Gastroesophageal sphincter (tissue), 4 donors: ENCODE data around the gene PNMA6E. TPM values are rescaled to one million over a fixed set of nuclear protein-coding genes. Genes with fewer than 3 reads are reported as not detected.

Source experiments
- ATAC-seq: fragments of 150-250 bp; one replicate; pipeline ENCODE4 v1.9.1; 2016; ENCODE audit warnings: mild to moderate bottlenecking, moderate library complexity
- H3K27ac ChIP-seq, 4 donors: fragments of 200-600 bp; sonication (generic) in 3 of 4; 1 replicate in 3 of 4; 2 replicates in 1 of 4; pipeline ENCODE4 v1.5.1; 2016 to 2019
- H3K27me3 ChIP-seq: fragments of 200-600 bp; sonication (generic); one replicate; pipeline ENCODE4 v1.5.1; 2019
- H3K36me3 ChIP-seq, 2 donors: fragments of 200-600 bp; sonication (generic); one replicate each; pipeline ENCODE4 v1.5.1; 2019; ENCODE audit warnings: control low read depth in 1 of 2
- H3K4me1 ChIP-seq, 3 donors: fragments of 200-600 bp; sonication (generic); 1 replicate in 2 of 3; 2 replicates in 1 of 3; pipeline ENCODE4 v1.5.1; 2016 to 2019; ENCODE audit warnings: control low read depth in 2 of 3
- H3K4me3 ChIP-seq, 2 donors: fragments of 200-600 bp; sonication (generic); one replicate each; pipeline ENCODE4 v1.5.1; 2019; ENCODE audit warnings: mild to moderate bottlenecking in 1 of 2, moderate library complexity in 1 of 2
- H3K9me3 ChIP-seq, 3 donors: fragments of 200-600 bp; sonication (generic); one replicate each; pipeline ENCODE4 v1.5.1; 2017 to 2019; ENCODE audit warnings: control low read depth in 2 of 3
- EP300 ChIP-seq: sonication (generic); formaldehyde crosslinking; IDR thresholded peaks from one replicate; pipeline ENCODE4 v1.6.1; 2017; ENCODE audit warnings: antibody characterized with exemption, mild to moderate bottlenecking
- POLR2A ChIP-seq, 2 donors: fragments of 450-650 bp; IDR thresholded peaks; one replicate each; pipeline ENCODE4 v1.6.1; 2017; ENCODE audit warnings: antibody characterized with exemption in 2 of 2, mild to moderate bottlenecking in 2 of 2, moderate library complexity in 1 of 2
- POLR2AphosphoS5 ChIP-seq: sonication (generic); formaldehyde crosslinking; IDR thresholded peaks from one replicate; pipeline ENCODE4 v1.6.1; 2017; ENCODE audit warnings: antibody characterized with exemption
- WGBS, 2 donors: methylation state at CpG; one replicate each; pipeline ENCODE4 v1.1.5; 2018; ENCODE audit warnings: low coverage in 1 of 2; 5-methylcytosine and 5-hydroxymethylcytosine counted together
- total RNA-seq, 4 donors: library from RNA; depleted of rRNA; stranded (reverse); fragments of >200 nt; gene quantifications; one replicate each; pipeline ENCODE4 v1.1.0, GENCODE V29; 2016
- TF ChIP-seq, protein P1 (sequence below), 4 experiments: fragments of 200-600 bp in 2 of 4; fragments of 450-650 bp in 2 of 4; sonication (generic) in 1 of 4; IDR thresholded peaks; one replicate each; pipeline ENCODE4 v1.5.1; 2017 to 2019; ENCODE audit warnings: antibody characterized with exemption in 4 of 4, mild to moderate bottlenecking in 2 of 4, moderate library complexity in 2 of 4

PNMA6E gene
- total RNA-seq, 4 donors from 2014 or later = not detected

DNA sequence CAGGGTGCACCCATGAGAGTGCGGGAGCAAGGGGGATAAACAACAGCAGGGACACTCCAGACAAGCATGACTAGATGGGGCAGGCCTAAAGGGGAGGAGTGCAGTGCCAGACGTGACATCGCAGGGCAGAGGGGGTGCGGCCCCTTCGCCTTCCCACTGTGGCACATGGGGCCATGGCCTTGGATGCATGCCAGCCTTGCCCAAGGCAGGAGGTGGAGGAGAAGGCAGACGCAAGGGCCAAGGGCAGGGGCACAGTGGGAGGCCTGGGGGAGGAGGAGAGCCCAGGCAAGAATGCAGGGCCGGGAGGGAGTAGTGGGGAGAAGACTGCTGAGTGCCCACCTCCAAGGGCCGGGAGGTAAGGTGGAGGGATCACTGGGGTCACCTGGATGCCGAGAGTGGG, 21.6 kb downstream of the PNMA6E start:
- H3K27ac ChIP-seq = no peak overlapping the region
- H3K4me3 ChIP-seq = no peak overlapping the region
- no peaks in the 10 kb centered on the region for H3K27me3 ChIP-seq
- 85% methylated on average over 9 of the region's 9 CpGs; no CpG with 5 or more reads in 1 of the 2 donors for WGBS, 2 donors
- ATAC-seq = no peak
- H3K4me1 ChIP-seq = peaks cover 0 to 7% (median 0%) of the 10 kb centered on the region in 3 donors
- no peaks in the 10 kb centered on the region for H3K36me3 ChIP-seq
- H3K9me3 ChIP-seq = no peaks in the 10 kb centered on the region
- TF ChIP-seq EP300 (no peak), POLR2AphosphoS5 (no peak), POLR2A (IDR thresholded peaks at IDR 0.05) (no peak)
- TF ChIP-seq, protein P1, sequence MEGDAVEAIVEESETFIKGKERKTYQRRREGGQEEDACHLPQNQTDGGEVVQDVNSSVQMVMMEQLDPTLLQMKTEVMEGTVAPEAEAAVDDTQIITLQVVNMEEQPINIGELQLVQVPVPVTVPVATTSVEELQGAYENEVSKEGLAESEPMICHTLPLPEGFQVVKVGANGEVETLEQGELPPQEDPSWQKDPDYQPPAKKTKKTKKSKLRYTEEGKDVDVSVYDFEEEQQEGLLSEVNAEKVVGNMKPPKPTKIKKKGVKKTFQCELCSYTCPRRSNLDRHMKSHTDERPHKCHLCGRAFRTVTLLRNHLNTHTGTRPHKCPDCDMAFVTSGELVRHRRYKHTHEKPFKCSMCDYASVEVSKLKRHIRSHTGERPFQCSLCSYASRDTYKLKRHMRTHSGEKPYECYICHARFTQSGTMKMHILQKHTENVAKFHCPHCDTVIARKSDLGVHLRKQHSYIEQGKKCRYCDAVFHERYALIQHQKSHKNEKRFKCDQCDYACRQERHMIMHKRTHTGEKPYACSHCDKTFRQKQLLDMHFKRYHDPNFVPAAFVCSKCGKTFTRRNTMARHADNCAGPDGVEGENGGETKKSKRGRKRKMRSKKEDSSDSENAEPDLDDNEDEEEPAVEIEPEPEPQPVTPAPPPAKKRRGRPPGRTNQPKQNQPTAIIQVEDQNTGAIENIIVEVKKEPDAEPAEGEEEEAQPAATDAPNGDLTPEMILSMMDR (IDR thresholded peaks at IDR 0.05) = no peak

DNA sequence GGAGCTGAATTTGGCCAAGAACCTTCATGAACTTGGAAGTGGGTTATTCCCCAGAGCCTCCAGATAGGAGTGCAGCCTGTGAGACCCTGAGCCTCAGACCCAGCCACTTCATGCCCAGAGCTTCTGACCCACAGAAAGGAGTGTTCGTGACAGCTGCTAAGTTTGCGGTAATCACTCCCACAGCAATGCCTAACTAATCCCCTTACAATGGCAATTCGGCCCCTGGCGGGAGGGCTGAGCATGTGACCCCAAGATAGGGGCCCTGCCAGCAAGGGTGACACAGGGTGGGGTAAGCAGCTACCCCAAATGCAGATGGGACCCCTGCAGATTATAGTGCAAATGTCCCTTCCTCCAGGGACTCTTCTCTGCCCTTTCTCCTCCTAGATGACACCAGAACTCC, 22.5 kb downstream of the PNMA6E start:
- H3K4me3 ChIP-seq = no peak overlapping the region
- no peak for TF ChIP-seq EP300
- no peak for TF ChIP-seq POLR2AphosphoS5
- TF ChIP-seq, protein P1 (IDR thresholded peaks at IDR 0.05) = no peak
- TF ChIP-seq POLR2A (IDR thresholded peaks at IDR 0.05) = no peak
- WGBS, 2 donors = 100% methylated on average over 1 of the region's 4 CpGs; no CpG with 5 or more reads in 1 of the 2 donors
- ATAC-seq = no peak
- H3K4me1 ChIP-seq = peaks cover 0 to 7% (median 0%) of the 10 kb centered on the region in 3 donors
- no peaks in the 10 kb centered on the region for H3K36me3 ChIP-seq
- no peaks in the 10 kb centered on the region for H3K27me3 ChIP-seq
- no peaks in the 10 kb centered on the region for H3K9me3 ChIP-seq
- H3K27ac ChIP-seq = no peak overlapping the region

DNA sequence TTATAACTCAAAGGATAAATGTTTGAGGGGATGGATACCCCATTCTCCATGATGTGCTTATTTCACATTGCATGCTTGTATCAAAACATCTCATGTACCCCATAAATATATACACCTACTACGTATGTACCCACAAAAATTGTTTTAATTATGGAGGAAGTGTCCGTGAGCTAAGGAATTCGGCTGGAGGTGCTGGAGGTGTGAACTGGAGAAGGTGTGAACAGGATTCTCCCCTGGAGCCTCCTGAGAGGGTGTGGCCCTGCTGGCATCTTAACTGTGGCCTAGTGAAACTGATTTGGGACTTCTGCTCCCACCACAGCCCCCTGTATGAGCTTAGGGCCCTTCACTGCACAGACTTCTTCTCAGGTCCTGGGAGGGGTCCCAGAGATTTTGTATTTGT, 23.4 kb downstream of the PNMA6E start:
- no peak for ATAC-seq
- WGBS, 2 donors = 78 to 90% methylated on average over 2 to 3 of the region's 3 CpGs
- no peaks in the 10 kb centered on the region for H3K27me3 ChIP-seq
- H3K27ac ChIP-seq = no peak overlapping the region
- H3K4me1 ChIP-seq = peaks cover 0 to 7% (median 0%) of the 10 kb centered on the region in 3 donors
- H3K36me3 ChIP-seq = no peaks in the 10 kb centered on the region
- H3K9me3 ChIP-seq = no peaks in the 10 kb centered on the region
- TF ChIP-seq, protein P1 (IDR thresholded peaks at IDR 0.05) = no peak
- TF ChIP-seq POLR2A (IDR thresholded peaks at IDR 0.05) (no peak), EP300 (no peak), POLR2AphosphoS5 (no peak)
- no peak overlapping the region for H3K4me3 ChIP-seq

DNA sequence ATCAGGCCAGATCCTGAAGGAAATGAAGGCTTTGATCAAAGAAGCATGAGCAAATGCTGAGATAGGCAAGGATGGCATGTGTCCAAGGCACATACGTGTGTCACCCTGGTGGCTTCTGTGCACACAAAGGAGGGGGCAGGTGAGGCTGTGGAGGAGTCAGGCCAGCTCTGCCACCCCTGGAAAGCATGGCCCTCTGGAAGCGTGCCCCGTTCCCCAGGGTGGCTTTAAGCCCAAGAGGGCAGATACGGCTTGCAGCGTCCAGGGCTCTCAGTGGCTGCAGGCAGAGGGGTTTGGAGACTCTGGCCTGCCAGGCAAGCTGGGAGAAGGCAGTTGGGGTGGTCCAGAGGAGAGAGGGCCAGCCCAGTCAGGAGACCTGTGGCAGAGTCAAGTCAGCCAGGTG, 25.6 kb downstream of the PNMA6E start:
- Histone ChIP-seq H3K27ac (no peak overlapping the region), H3K27me3 (no peaks in the 10 kb centered on the region), H3K9me3 (no peaks in the 10 kb centered on the region), H3K4me1 (no peaks in the 10 kb centered on the region), H3K36me3 (no peaks in the 10 kb centered on the region), H3K4me3 (no peak overlapping the region)
- no peak for ATAC-seq
- TF ChIP-seq POLR2AphosphoS5 = no peak
- TF ChIP-seq, protein P1 (IDR thresholded peaks at IDR 0.05) = no peak
- no peak for TF ChIP-seq EP300
- TF ChIP-seq POLR2A (IDR thresholded peaks at IDR 0.05) = no peak
- 100% methylated on average over 1 of the region's 5 CpGs; no CpG with 5 or more reads in 1 of the 2 donors for WGBS, 2 donors

DNA sequence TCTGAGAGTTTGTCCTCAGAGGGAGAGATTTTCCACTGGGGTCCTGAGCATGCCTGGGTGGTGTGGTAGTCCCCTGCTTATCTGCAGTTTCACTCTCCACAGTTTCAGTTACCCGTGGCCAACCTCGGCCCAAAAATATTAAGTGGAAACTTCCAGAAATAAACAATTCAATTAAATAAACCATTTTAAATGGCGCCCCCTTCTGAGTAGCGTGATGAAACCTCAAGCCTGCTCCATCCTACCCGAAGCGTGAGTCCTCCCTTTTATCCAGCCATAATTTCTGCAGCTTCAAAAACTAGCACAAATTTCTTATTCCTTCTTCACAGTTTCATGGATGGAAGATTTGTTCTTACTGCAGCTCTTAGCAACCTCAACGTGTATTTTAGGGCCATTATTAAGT, 26.7 kb downstream of the PNMA6E start:
- Histone ChIP-seq H3K4me3 (no peak overlapping the region), H3K9me3 (no peaks in the 10 kb centered on the region), H3K4me1 (no peaks in the 10 kb centered on the region), H3K27ac (no peak overlapping the region), H3K36me3 (no peaks in the 10 kb centered on the region), H3K27me3 (no peaks in the 10 kb centered on the region)
- no peak for ATAC-seq
- TF ChIP-seq, protein P1 (IDR thresholded peaks at IDR 0.05) = no peak
- no peak for TF ChIP-seq POLR2AphosphoS5
- 38 to 73% methylated on average over 4 to 6 of the region's 7 CpGs for WGBS, 2 donors
